ENCODE results near the gene CEACAM19.
"Not testable (repeated sequence)": the region's sequence is repeated elsewhere in the genome, so short reads cannot be mapped to it uniquely, and the experiment has no call there.

DNA sequence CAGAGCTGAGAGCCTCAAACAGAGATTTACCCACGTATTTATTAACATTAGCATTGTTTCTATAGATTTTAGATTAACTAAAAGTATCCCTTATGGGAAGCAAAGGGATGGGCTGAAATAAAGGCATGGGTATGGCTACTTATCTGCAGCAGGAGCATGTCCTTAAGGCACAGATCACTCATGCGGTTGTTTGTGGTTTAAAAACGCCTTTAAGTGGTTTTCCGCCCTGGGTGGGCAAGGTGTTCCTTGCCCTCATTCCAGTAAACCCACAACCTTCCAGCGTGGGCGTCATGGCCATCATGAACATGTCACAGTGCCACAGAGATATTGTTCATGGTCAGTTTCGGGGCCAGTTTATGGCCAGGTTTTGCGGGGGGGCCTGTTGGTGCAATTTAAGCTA is 39.7 kb upstream of the CEACAM19 start:
- TF ChIP-seq, protein P1, sequence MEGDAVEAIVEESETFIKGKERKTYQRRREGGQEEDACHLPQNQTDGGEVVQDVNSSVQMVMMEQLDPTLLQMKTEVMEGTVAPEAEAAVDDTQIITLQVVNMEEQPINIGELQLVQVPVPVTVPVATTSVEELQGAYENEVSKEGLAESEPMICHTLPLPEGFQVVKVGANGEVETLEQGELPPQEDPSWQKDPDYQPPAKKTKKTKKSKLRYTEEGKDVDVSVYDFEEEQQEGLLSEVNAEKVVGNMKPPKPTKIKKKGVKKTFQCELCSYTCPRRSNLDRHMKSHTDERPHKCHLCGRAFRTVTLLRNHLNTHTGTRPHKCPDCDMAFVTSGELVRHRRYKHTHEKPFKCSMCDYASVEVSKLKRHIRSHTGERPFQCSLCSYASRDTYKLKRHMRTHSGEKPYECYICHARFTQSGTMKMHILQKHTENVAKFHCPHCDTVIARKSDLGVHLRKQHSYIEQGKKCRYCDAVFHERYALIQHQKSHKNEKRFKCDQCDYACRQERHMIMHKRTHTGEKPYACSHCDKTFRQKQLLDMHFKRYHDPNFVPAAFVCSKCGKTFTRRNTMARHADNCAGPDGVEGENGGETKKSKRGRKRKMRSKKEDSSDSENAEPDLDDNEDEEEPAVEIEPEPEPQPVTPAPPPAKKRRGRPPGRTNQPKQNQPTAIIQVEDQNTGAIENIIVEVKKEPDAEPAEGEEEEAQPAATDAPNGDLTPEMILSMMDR (conservative IDR thresholded peaks at IDR 0.05; ENCODE audit: low read length) = not testable (repeated sequence)
- TF ChIP-seq EZH2phosphoT487 (IDR thresholded peaks at IDR 0.05; ENCODE audit: borderline replicate concordance, low read depth, low read length) = not testable (repeated sequence)
